Activated naive CD4-positive, alpha-beta T cell treated with anti-CD3 and anti-CD28 coated beads, Interleukin-2, amount 50 U/mL, for 72 hours (primary cell): ENCODE data around the gene C9orf43. TPM values are rescaled to one million over a fixed set of nuclear protein-coding genes. Genes with fewer than 3 reads are reported as not detected.
"Not testable (repeated sequence)": the region's sequence is repeated elsewhere in the genome, so short reads cannot be mapped to it uniquely, and the experiment has no call there.

Source experiments
- ATAC-seq, 2 donors: fragments of 150-1000 bp; cut with Tn5 transposase; 2 replicates each; pipeline ENCODE4 v1.10.0; 2021; ENCODE audit warnings: mild to moderate bottlenecking in 2 of 2, moderate library complexity in 2 of 2
- DNase-seq, 2 donors: peaks; one replicate each; pipeline ENCODE4 v3.0.0; 2021 to 2022; ENCODE audit warnings: low spot score in 2 of 2
- H3K27ac Mint-ChIP-seq, 2 donors: one replicate each; pipeline ENCODE4 v1.8.0; 2022; ENCODE audit warnings: mild to moderate bottlenecking in 2 of 2, mixed read lengths in 2 of 2
- H3K36me3 Mint-ChIP-seq, 2 donors: one replicate each; pipeline ENCODE4 v1.8.0; 2022; ENCODE audit warnings: mixed read lengths in 2 of 2
- H3K9me3 Mint-ChIP-seq, 2 donors: one replicate each; pipeline ENCODE4 v1.8.0; 2022; ENCODE audit warnings: mixed read lengths in 2 of 2
- total RNA-seq, 2 donors: library from RNA; stranded (reverse); gene quantifications; one replicate each; pipeline ENCODE4 v1.2.3, GENCODE V29; 2022

Gene C9orf43
- total RNA-seq, 2 donors from 2014 or later: 0.68 to 1.0 TPM

- ATAC-seq: no peak
- H3K9me3 Mint-ChIP-seq: peaks cover 0 to 3% of the 10 kb centered on the region in 2 donors
- no peak overlapping the region for H3K27ac Mint-ChIP-seq
- DNase-seq: no peak
- peaks cover 0 to 4% of the 10 kb centered on the region in 2 donors for H3K36me3 Mint-ChIP-seq
These were observed 26.4 kb downstream of the C9orf43 start for GRCh38 chr9:113436728-113437515.

GRCh38 chr9:113437716-113438115 lies 27.2 kb downstream of the C9orf43 start:
- not testable (repeated sequence) for DNase-seq, ATAC-seq, H3K9me3 Mint-ChIP-seq, H3K36me3 Mint-ChIP-seq, H3K27ac Mint-ChIP-seq

GRCh38 chr9:113444736-113445135 lies 34.2 kb downstream of the C9orf43 start:
- Mint-ChIP-seq H3K36me3 (no peaks in the 10 kb centered on the region), H3K9me3 (no peaks in the 10 kb centered on the region), H3K27ac (no peak overlapping the region)
- ATAC-seq: no peak
- DNase-seq: no peak

GRCh38 chr9:113446323-113446740 lies 35.8 kb downstream of the C9orf43 start:
- no peaks in the 10 kb centered on the region for H3K36me3 Mint-ChIP-seq

GRCh38 chr9:113449376-113449775 lies 38.8 kb downstream of the C9orf43 start:
- no peaks in the 10 kb centered on the region for H3K9me3 Mint-ChIP-seq
- DNase-seq (no peak), ATAC-seq (no peak)
- no peak overlapping the region for H3K27ac Mint-ChIP-seq
- no peaks in the 10 kb centered on the region for H3K36me3 Mint-ChIP-seq

More at GRCh38 chr9:113446323-113446740, 35.8 kb downstream of the C9orf43 start:
- no peak overlapping the region for H3K27ac Mint-ChIP-seq
- H3K9me3 Mint-ChIP-seq: no peaks in the 10 kb centered on the region
- DNase-seq (peak in 1 of 2 donors; percentile 7), ATAC-seq (peak; percentile 37 to 41)

DNA sequence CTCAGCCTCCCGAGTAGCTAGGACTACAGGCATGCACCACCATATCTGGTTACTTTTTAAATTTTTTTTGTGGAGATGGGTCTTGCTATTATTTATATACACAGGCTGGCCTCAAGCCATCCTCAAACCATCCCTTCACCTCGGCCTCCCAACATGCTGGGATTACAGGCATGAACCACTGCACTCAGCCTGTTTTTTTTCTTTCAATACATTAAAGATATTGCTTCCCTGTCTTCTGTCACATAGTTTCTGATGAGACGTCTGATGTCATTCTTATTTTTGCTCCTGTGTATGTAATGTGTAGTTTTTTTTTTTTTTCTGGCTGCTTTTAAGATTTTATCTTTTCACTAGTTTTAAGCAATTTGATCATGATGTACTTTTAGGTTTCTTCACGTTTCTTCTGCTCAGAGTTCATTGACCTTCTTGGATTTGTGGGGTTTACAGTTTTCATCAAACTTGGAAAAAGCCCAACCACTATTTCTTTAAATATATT lies 41.6 kb downstream of the C9orf43 start:
- Mint-ChIP-seq H3K36me3 (no peaks in the 10 kb centered on the region), H3K27ac (no peak overlapping the region), H3K9me3 (no peaks in the 10 kb centered on the region)
- no peak for DNase-seq
- ATAC-seq: no peak

- no peaks in the 10 kb centered on the region for H3K9me3 Mint-ChIP-seq
These were observed 44.6 kb downstream of the C9orf43 start for GRCh38 chr9:113454914-113455761.

DNA sequence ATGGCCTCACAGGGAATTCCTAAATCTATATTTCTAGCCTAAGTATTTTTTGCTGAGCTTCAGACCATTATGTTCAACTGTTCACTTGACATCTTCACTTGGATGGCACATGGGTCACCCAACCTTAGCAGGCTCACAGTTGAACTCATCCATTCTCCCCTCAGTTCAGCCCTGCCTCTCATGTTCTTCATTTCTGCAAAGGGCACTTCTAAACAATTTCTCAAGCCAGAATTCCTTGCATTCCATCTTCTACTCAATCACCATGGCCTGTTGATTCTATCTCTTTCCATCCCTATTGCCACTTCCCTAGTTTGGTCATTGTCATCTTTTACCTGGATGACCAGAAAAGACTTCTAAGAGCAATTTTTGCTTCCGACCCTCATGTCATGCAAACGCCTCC lies 45.7 kb downstream of the C9orf43 start:
- no peak overlapping the region for H3K27ac Mint-ChIP-seq

More at GRCh38 chr9:113454914-113455761, 44.6 kb downstream of the C9orf43 start:
- ATAC-seq (peak; percentile 29 to 47), DNase-seq (no peak)
- Mint-ChIP-seq H3K27ac (peak overlapping the region in 1 of 2 donors; percentile 11), H3K36me3 (no peaks in the 10 kb centered on the region)

DNA sequence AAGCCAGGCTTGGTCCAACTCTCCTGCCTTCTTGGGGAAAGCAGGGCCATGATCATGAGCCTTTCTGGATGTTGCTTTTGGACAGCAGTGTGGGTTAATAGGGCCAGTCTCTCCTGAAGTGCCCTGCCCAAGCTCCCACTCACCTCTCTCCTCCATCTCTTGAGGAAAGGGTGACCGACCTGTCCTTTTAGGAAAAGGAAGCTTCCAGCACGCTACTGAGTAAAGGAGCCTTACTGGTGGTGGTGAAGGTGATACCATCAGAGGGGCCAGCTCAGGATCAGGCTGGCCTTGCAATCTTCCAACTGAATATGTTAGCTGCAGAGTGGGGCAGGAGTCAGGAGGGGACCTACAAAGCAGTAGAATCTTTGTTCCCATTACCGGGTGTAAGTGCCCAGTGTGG lies 50.7 kb downstream of the C9orf43 start:
- no peak for ATAC-seq
- H3K27ac Mint-ChIP-seq: no peak overlapping the region

More for the DNA sequence above, 45.7 kb downstream of the C9orf43 start:
- H3K9me3 Mint-ChIP-seq: no peaks in the 10 kb centered on the region
- DNase-seq: no peak
- no peaks in the 10 kb centered on the region for H3K36me3 Mint-ChIP-seq
- no peak for ATAC-seq

DNA sequence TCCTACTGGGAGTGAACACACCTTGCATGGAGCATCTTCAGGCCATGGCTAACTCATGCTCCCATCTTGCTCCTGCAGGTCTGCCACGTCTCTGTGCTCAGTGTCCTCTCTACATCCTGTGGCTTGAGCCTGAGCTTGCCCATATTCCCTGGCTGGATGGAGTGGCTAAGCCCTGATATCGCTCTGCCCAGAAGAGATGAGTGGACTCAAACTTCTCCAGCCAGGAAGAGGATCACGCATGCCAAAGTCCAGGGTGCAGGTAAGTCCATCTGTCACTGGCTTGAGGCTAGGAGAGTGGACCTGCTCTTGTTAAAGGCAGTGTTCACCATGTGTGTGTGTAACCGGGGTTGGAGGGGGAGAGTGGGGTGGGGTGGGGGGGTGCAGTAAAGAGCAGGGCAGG lies 51.4 kb downstream of the C9orf43 start:
- H3K36me3 Mint-ChIP-seq: no peaks in the 10 kb centered on the region
- H3K27ac Mint-ChIP-seq: no peak overlapping the region
- DNase-seq: no peak
- no peaks in the 10 kb centered on the region for H3K9me3 Mint-ChIP-seq
- ATAC-seq: no peak

More for the DNA sequence above, 50.7 kb downstream of the C9orf43 start:
- Mint-ChIP-seq H3K9me3 (no peaks in the 10 kb centered on the region), H3K36me3 (no peaks in the 10 kb centered on the region)
- DNase-seq: no peak

- DNase-seq (no peak), ATAC-seq (no peak)
- no peak overlapping the region for H3K27ac Mint-ChIP-seq
- peaks cover 0 to 6% of the 10 kb centered on the region in 2 donors for H3K9me3 Mint-ChIP-seq
- H3K36me3 Mint-ChIP-seq: no peaks in the 10 kb centered on the region
These were observed 52.3 kb downstream of the C9orf43 start for GRCh38 chr9:113462781-113463286.

DNA sequence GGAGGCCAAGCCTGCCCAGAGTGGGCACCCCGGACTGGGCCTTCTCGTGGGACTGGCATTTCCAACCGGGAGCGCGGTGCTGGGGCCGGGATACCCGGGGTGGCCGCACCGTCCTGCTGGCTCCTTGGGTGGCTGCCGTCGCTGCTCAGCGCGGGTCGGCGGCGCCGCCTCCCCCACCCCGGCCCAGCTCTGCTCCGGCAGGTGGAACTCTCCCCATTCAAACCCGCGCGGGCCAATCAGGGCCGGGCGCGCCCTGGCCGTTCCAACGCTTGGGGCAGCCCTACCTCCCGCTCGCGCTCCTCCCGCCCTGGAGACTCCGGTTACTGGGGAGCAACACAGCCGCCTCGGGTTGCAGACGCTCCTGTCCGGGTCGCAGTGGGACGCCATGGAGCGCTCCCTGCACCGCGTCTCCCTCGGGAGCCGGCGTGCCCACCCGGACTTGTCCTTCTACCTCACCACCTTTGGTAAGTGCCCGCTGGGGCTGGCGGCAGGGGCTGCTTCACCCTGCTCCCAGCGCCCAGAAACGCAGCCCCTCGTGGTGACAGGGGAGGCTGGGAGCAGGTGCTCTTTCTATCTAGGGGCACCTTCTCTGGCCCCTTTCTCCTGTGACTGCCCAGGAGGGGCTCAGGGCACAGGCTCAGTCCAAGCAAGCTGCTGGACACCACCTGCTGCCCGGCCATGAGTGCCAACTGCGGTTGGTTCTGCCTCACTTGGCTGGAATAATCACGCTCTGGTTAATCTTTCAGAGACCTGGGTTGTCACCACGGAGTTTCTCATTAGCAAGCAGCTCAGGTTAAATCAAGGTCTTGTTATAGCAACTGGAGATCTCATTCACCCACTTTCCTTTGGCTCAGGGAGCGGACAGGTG lies 53.1 kb downstream of the C9orf43 start, which contains the start of gene RGS3:
TSS of gene RGS3 (plus strand) at position 310 of the 868 bp plus-strand sequence. CDS start at position 386, 76 bp downstream.
- H3K36me3 Mint-ChIP-seq: no peaks in the 10 kb centered on the region
- DNase-seq: no peak
- ATAC-seq: no peak
- H3K9me3 Mint-ChIP-seq: peaks cover 0 to 10% of the 10 kb centered on the region in 2 donors
- no peak within 1 kb of the TSS for H3K27ac Mint-ChIP-seq

DNA sequence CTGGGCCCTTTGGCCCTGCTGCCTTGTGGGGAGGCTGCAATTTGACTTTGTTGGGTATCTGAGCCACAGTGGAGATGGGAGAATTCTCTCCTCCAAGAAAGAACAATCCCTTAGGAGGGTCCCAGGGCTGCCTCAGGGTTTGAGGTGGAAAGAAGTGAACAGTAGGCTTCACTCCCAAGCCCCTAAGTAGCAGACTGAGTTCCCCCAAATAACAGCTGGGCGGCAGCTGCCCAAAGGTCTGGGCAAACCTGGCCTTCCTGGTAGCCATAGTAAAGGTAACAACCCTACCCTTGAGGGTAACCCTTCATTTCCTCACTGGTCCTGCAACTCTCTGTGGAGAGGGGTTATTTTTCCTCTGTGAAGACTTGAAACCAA lies 53.7 kb downstream of the C9orf43 start:
- no peak overlapping the region for H3K27ac Mint-ChIP-seq
- H3K36me3 Mint-ChIP-seq: no peaks in the 10 kb centered on the region
- no peak for DNase-seq
- peaks cover 0 to 10% of the 10 kb centered on the region in 2 donors for H3K9me3 Mint-ChIP-seq
- ATAC-seq: no peak

- ATAC-seq: no peak
These were observed 55.1 kb downstream of the C9orf43 start for GRCh38 chr9:113465599-113466140.

GRCh38 chr9:113467183-113467582 lies 56.6 kb downstream of the C9orf43 start:
- Mint-ChIP-seq H3K36me3 (no peaks in the 10 kb centered on the region), H3K27ac (no peak overlapping the region), H3K9me3 (peaks cover 0 to 10% of the 10 kb centered on the region in 2 donors)
- DNase-seq (no peak), ATAC-seq (no peak)

More at GRCh38 chr9:113465599-113466140, 55.1 kb downstream of the C9orf43 start:
- no peaks in the 10 kb centered on the region for H3K36me3 Mint-ChIP-seq
- H3K27ac Mint-ChIP-seq: no peak overlapping the region
- H3K9me3 Mint-ChIP-seq: peaks cover 0 to 10% of the 10 kb centered on the region in 2 donors
- no peak for DNase-seq
